ENCODE results near the gene JARID2. TPM values are rescaled to one million over a fixed set of nuclear protein-coding genes. Genes with fewer than 3 reads are reported as not detected.

The JARID2 gene
- polyA plus RNA-seq (25.0 and 25.5 TPM in 2 replicates), polyA minus RNA-seq (62.3 and 63.8 TPM in 2 replicates)

GRCh38 chr6:15245361-15246216 lies at the start of gene JARID2:
TSS of gene JARID2 (plus strand) at chr6:15246069. CDS start at chr6:15246540, 471 bp downstream.
- H3K27me3 ChIP-seq (ENCODE audit: insufficient read depth, low read depth, low read length), result no peaks in the 10 kb centered on the region
- H3K27ac ChIP-seq (ENCODE audit: low read length), result peak within 1 kb of the TSS; percentile 96
- H4K20me1 ChIP-seq (ENCODE audit: insufficient read depth), result no peaks in the 10 kb centered on the region
- H3K9me2 ChIP-seq (ENCODE audit: insufficient read depth, low read length), result no peaks in the 10 kb centered on the region
- H2AFZ ChIP-seq (ENCODE audit: low read depth, low read length), result peak within 1 kb of the TSS; percentile 95
- H3K9me3 ChIP-seq (ENCODE audit: low read length), result no peaks in the 10 kb centered on the region
- no peaks in the 10 kb centered on the region for H3K36me3 ChIP-seq (ENCODE audit: insufficient read depth, low read length)
- peak; percentile 51 for TF ChIP-seq EP300 (conservative IDR thresholded peaks at IDR 0.05; ENCODE audit: poor library complexity, severe bottlenecking)
- TF ChIP-seq EZH2 (IDR thresholded peaks at IDR 0.05; ENCODE audit: borderline replicate concordance, insufficient read depth, low read length, poor library complexity, severe bottlenecking), result no peak
- TF ChIP-seq TAF1 (IDR thresholded peaks at IDR 0.05; ENCODE audit: low read depth), result no peak
- TF ChIP-seq REST (IDR thresholded peaks at IDR 0.05; ENCODE audit: borderline replicate concordance), result peak; percentile 48
- TF ChIP-seq RAD21 (conservative IDR thresholded peaks at IDR 0.05), result peak; percentile 53
- TF ChIP-seq MXI1 (conservative IDR thresholded peaks at IDR 0.05; ENCODE audit: poor library complexity, severe bottlenecking), result peak; percentile 64
- TF ChIP-seq POLR2AphosphoS5 (IDR thresholded peaks at IDR 0.05), result peak; percentile 81
- TF ChIP-seq, protein P1, sequence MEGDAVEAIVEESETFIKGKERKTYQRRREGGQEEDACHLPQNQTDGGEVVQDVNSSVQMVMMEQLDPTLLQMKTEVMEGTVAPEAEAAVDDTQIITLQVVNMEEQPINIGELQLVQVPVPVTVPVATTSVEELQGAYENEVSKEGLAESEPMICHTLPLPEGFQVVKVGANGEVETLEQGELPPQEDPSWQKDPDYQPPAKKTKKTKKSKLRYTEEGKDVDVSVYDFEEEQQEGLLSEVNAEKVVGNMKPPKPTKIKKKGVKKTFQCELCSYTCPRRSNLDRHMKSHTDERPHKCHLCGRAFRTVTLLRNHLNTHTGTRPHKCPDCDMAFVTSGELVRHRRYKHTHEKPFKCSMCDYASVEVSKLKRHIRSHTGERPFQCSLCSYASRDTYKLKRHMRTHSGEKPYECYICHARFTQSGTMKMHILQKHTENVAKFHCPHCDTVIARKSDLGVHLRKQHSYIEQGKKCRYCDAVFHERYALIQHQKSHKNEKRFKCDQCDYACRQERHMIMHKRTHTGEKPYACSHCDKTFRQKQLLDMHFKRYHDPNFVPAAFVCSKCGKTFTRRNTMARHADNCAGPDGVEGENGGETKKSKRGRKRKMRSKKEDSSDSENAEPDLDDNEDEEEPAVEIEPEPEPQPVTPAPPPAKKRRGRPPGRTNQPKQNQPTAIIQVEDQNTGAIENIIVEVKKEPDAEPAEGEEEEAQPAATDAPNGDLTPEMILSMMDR (IDR thresholded peaks at IDR 0.05; ENCODE audit: poor library complexity, severe bottlenecking), result no peak
- TF ChIP-seq SMC3 (conservative IDR thresholded peaks at IDR 0.05; ENCODE audit: poor library complexity), result peak; percentile 55
- H3K4me2 ChIP-seq (ENCODE audit: low read length), result peak within 1 kb of the TSS; percentile 87
- peaks cover 35% of the 10 kb centered on the region for H3K79me2 ChIP-seq (replicated peaks; ENCODE audit: insufficient read depth, low read length)
- no peaks in the 10 kb centered on the region for H3F3A ChIP-seq (ENCODE audit: insufficient read depth, low read length, poor library complexity, severe bottlenecking)
- H3K9ac ChIP-seq (ENCODE audit: low read length), result peak within 1 kb of the TSS; percentile 91
- H3K4me3 ChIP-seq (ENCODE audit: low read length), result peak within 1 kb of the TSS; percentile 77

- H3K27me3 ChIP-seq (ENCODE audit: insufficient read depth, low read depth, low read length), result no peaks in the 10 kb centered on the region
- no peak overlapping the region for H3K9ac ChIP-seq (ENCODE audit: low read length)
- no peaks in the 10 kb centered on the region for H3K36me3 ChIP-seq (ENCODE audit: insufficient read depth, low read length)
- H2AFZ ChIP-seq (ENCODE audit: low read depth, low read length), result no peak overlapping the region
- no peaks in the 10 kb centered on the region for H3K79me2 ChIP-seq (replicated peaks; ENCODE audit: insufficient read depth, low read length)
- TF ChIP-seq SMC3 (conservative IDR thresholded peaks at IDR 0.05; ENCODE audit: poor library complexity), result no peak
- TF ChIP-seq TAF1 (IDR thresholded peaks at IDR 0.05; ENCODE audit: low read depth), result no peak
- no peak for TF ChIP-seq MXI1 (conservative IDR thresholded peaks at IDR 0.05; ENCODE audit: poor library complexity, severe bottlenecking)
- TF ChIP-seq RAD21 (conservative IDR thresholded peaks at IDR 0.05), result no peak
- TF ChIP-seq EZH2 (IDR thresholded peaks at IDR 0.05; ENCODE audit: borderline replicate concordance, insufficient read depth, low read length, poor library complexity, severe bottlenecking), result no peak
- no peak for TF ChIP-seq POLR2AphosphoS5 (IDR thresholded peaks at IDR 0.05)
- TF ChIP-seq, protein P1 (IDR thresholded peaks at IDR 0.05; ENCODE audit: poor library complexity, severe bottlenecking), result no peak
- TF ChIP-seq EP300 (conservative IDR thresholded peaks at IDR 0.05; ENCODE audit: poor library complexity, severe bottlenecking), result no peak
- TF ChIP-seq REST (IDR thresholded peaks at IDR 0.05; ENCODE audit: borderline replicate concordance), result no peak
- H4K20me1 ChIP-seq (ENCODE audit: insufficient read depth), result no peaks in the 10 kb centered on the region
- H3K9me3 ChIP-seq (ENCODE audit: low read length), result no peaks in the 10 kb centered on the region
- H3K4me3 ChIP-seq (ENCODE audit: low read length), result no peak overlapping the region
- H3K27ac ChIP-seq (ENCODE audit: low read length), result no peak overlapping the region
- H3K4me2 ChIP-seq (ENCODE audit: low read length), result no peak overlapping the region
- no peaks in the 10 kb centered on the region for H3K9me2 ChIP-seq (ENCODE audit: insufficient read depth, low read length)
- no peaks in the 10 kb centered on the region for H3F3A ChIP-seq (ENCODE audit: insufficient read depth, low read length, poor library complexity, severe bottlenecking)
Measured at GRCh38 chr6:15200087-15200486, 45.8 kb upstream of the JARID2 start.
